Measurements from ENCODE around the gene SLC12A4.
"Not testable (repeated sequence)": the region's sequence is repeated elsewhere in the genome, so short reads cannot be mapped to it uniquely, and the experiment has no call there.

The SLC12A4 gene

GRCh38 chr16:67928561-67929364, 39.7 kb downstream of the SLC12A4 start:
- peak; percentile 58 to 80 (median 70) for DNase-seq (ENCODE audit: low read depth in 2 of 3, low spot score in 1 of 3)

- no peak for DNase-seq (ENCODE audit: low read depth in 2 of 3, low spot score in 1 of 3)
Observed at GRCh38 chr16:67928147-67928546, 40.3 kb downstream of the SLC12A4 start.

GRCh38 chr16:67927131-67927941, 41.1 kb downstream of the SLC12A4 start:
- no peak for DNase-seq (ENCODE audit: low read depth in 2 of 3, low spot score in 1 of 3)

- no peak for DNase-seq (ENCODE audit: low read depth in 2 of 3, low spot score in 1 of 3)
Observed at GRCh38 chr16:67926181-67926750, 42.2 kb downstream of the SLC12A4 start.

DNA sequence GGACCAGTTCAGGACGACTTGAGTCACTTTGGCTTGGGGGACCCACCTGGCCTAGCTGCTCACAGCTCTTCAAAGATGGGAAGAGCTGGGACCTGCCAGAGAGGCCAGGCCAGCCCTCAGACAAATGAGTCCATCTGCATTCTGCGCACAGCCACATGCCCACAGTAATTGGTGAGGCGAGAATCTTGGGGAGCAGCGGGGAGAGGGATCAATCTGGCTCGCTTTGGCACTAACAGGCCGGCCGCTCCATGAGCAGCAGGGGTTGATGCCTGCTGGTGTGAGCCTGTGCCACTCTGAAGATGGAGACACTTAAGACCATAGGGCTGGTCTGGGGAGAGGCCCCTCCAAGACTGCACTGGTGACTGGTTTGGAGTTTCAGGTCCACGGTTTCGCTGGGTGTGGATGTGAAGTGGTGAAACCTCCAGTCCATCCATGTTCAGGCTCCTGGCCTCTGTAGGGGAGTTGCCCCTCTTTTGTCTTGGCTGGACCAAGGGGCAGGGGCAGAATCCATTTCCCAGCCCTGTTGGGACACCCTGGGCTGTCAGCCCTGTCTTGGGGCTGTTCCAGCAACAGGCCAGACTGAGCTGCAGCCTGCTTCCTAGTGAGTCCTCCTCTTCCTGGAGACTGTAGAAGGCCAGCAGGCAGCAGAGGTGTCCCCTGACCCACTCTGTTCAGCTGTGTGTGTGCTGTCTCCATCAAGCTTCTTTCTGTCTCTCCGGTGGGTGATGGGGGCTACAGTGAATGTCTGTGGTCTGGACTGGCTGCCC, 44.1 kb downstream of the SLC12A4 start:
- no peak for DNase-seq (ENCODE audit: low read depth in 2 of 3, low spot score in 1 of 3)

- DNase-seq (ENCODE audit: low read depth in 2 of 3, low spot score in 1 of 3), result no peak
Observed at GRCh38 chr16:67923414-67924116, 44.9 kb downstream of the SLC12A4 start.

DNA sequence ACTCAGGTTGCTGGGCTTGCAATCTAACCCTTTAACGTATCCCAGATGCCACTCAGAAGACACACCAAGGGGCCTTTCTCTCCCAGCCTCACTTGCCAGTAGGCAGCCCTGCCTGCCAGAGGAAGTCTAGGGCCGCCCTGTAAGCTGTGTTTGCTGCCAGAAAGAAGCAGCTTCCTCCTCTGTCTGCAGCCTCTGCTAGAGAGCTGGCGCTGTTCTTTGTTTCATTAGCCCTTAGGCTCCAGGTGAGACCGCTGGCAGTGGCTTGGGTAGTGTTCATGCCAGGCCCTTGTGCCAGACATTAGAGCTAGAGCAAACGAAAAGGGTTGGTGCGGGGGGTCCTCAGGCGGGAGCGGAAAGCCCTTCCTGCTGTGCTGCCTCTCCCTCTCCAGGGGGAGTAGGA, 45.7 kb downstream of the SLC12A4 start:
- no peak for DNase-seq (ENCODE audit: low read depth in 2 of 3, low spot score in 1 of 3)

DNA sequence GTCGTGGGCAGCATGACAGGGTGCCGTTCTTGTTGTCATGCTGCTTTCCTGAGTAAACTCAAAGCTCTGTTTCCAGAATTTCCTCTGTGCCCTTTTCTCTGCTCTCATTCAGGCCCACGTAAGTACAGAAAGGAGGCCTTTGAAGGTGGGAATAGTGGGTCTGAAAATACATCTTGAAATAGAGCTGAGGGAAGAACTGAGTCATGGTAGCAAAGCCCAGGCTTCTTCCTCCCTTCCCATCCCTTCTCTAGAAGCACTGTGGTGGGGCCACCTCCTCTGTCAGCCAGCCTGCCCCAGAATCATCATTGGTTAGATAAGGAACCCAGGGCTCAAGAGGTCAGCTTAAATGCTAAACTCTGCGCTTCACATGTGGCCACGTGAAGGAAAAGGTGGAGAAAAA, 46.2 kb downstream of the SLC12A4 start:
- no peak for DNase-seq (ENCODE audit: low read depth in 2 of 3, low spot score in 1 of 3)

DNA sequence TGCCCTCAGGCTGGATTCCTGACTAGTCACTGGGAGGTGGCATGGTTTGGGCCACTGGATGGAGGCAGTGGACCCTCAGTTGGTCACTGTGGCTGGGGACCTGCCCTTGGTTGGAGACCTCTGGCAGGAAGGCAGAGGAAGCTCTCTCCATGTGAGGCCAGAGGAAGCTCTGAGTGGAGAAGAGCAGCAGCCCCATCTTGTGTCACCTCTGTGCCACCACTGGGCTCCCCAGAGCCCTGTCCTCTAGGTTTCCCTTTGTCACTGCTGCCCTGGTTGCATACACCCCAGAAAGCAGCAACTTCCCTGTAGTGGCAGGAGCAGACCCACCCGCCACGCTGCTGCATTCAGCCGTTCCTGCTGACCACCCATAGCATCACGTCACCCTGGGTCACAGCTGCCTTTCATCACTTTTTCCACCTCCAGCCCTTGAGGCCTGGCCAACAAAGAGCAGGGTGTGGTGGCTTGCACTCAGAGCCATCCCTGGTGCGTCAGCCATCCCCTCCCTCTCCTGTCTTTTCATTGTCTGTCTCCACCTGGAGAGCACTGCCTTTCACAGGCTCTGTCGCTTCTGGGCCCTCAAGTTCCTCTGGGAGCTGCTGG, 48.7 kb downstream of the SLC12A4 start:
- DNase-seq (ENCODE audit: low read depth in 2 of 3, low spot score in 1 of 3), result no peak

DNA sequence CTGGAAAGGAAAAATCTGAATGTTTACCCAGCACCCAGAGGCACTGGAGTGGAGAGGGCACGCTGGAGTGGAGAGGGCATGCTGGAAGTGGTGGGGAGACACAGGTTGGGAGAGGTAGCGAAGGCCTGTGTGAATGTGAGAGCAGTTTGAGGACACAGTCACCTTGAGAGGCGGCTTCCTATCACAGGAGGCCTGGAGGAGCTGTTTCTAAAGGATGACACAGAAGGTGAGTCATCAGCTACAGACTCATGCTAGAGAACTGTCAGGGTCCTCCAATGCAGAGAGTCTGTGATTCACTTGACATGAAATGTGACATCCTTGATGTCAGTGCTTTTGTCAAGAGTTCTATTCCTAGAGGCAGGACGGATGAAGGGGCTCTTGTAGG, 50.6 kb downstream of the SLC12A4 start:
- peak; percentile 40 to 55 (median 50) for DNase-seq (ENCODE audit: low read depth in 2 of 3, low spot score in 1 of 3)

DNA sequence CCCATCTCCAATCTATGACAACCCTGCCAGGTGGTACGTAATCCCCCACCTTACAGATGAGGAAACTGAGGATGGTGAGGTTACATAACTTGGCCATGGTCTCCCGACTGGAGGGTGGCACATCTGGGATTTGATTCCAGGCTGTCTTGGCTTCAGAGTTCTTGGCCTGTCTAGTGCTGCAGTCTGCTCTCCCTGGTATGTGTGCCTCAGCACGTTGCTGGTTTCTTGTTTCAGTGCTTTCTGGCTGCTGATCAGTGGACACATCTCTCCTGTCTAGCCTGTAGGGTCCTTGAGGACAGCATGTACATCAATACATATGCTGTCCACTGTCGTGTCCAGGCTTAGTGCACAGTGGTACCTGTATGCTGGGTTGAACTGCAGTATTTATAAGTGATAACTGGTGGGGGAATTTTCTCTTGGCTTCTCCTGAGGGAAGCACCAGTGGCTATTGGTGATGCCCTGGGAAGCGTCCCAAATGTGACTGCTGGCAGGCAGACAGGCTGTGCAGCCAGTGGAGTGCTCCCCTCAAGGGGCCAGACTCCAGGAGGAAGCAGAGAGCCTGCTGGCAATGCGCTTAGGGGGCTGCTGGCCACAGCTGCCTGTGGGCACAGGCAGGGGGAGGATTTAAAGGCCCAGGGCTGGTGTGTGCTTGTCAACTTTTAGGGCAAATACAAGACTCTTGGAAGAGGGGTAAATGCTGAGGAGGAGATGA, 51.1 kb downstream of the SLC12A4 start:
- DNase-seq (ENCODE audit: low read depth in 2 of 3, low spot score in 1 of 3), result no peak

- DNase-seq (ENCODE audit: low read depth in 2 of 3, low spot score in 1 of 3), result no peak
Observed at GRCh38 chr16:67915831-67916723, 52.4 kb downstream of the SLC12A4 start.

GRCh38 chr16:67915496-67915769, 53.0 kb downstream of the SLC12A4 start:
- not testable (repeated sequence) for DNase-seq (ENCODE audit: low read depth in 2 of 3, low spot score in 1 of 3)

DNA sequence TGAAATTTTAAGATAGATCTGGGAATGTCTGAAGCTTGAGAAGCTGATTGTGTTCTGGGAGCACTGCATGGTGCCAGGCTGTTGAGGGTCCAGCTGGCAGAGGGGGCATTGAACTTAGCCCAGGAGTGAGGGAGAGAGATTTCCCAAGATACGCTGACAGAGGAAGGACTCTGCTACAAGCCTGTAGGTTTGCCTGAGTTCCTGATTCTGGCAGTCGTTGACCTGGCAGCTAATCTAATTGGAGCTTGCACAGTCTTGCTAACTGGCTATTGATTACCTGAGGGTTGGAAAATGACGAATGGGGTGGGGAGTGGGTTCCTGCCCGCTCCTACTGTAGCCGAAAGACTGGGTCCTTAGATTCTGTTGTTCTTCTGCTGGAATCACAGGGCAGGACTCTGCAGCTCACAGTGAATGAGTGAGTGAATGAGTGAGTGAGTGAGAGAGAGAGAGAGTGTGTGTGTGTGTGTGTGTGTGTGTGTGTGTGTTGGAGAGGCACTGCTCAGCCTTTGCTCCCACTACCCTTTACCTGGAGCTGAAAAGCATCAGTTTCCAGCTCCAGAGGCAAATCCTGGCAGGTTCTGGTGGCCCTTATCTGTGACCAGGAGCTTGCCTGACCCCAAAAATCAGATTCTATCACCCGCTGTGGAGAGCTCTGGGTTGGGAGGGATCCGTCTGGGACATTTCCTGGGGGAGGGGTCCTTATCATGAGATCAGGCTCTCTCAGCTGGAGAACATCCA, 53.5 kb downstream of the SLC12A4 start:
- no peak for DNase-seq (ENCODE audit: low read depth in 2 of 3, low spot score in 1 of 3)

DNA sequence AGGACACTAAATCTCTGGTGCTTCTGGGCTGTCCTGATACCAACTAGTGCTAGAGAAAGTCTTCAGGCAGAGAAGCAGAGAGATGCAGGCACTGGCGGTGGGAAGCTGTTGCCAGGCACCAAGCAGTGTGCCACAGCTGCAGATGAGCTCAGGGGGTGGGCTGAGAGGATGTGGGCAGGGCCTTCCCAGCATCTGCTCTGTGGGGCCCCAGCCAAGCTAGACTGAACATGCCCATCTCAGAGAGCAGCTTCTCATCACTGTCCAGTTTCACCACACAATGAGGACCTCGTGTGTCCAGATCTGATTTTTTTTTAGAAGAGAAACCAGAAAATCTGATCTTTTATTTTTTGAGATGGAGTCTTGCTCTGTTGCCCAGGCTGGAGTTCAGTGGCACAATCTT, 58.3 kb downstream of the SLC12A4 start:
- DNase-seq (ENCODE audit: low read depth in 2 of 3, low spot score in 1 of 3), result no peak

GRCh38 chr16:67909056-67909742, 59.2 kb downstream of the SLC12A4 start:
- no peak for DNase-seq (ENCODE audit: low read depth in 2 of 3, low spot score in 1 of 3)

DNA sequence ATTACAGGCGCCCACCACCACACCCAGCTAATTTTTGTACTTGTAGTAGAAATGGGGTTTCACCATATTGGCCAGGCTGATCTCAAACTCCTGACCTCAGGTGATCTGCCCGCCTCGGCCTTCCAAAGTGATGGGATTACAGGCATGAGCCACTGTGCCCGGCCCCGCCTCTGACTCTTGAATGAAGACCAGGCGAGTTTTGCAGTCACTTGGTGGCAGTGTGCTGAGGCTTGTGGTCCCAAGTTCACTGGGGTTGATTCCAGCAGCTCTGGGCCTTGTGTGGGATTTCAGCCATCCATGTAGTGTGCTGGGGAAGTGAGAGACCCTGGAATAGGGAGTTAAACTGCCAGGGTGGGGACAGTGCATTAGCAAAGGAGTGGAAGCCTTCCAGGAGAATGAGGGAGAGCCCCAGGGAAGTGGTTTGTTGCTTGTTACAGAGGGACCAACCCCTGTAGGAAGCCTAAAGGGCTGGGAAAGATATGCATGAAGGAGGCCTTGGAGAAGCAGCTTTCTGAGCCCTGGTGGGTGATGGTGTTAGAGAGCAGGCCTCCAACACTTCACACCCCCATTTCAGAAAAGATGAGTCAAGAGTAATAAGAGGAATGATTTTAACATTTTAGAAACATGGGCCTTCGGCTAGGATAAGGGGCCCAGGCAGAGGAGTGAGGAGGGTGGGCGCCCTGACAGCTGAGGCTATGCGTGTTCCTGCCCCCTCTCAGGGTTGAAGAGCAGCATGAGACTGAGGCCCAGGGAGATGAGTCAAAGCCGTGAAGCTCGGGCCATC, 60.8 kb downstream of the SLC12A4 start:
- no peak for DNase-seq (ENCODE audit: low read depth in 2 of 3, low spot score in 1 of 3)
